Endothelial cell of umbilical vein (primary cell): ENCODE results near the gene STYXL1. TPM values are rescaled to one million over a fixed set of nuclear protein-coding genes. Genes with fewer than 3 reads are reported as not detected.

Source experiments
- BruUV-seq: library from RNA; stranded (reverse); fragments of 400-500 nt; replicated peaks from 2 replicates; lab custom pipeline; 2021; lab: Mats Ljungman, UMichigan
- CTCF ChIA-PET: fragments of 300-600, 350-600 bp; sonication (Branson Sonifier 250); formaldehyde crosslinking; loops from one replicate; lab custom pipeline; 2021; ENCODE audit warnings: antibody characterized with exemption, inconsistent platforms; lab: Charles Lee
- POLR2A ChIA-PET: fragments of 300-600, 350-600 bp; sonication (Branson Sonifier 250); formaldehyde crosslinking; loops from one replicate; lab custom pipeline; 2021; ENCODE audit warnings: antibody characterized with exemption, inconsistent platforms; lab: Charles Lee
- DNase-seq: peaks from one replicate; pipeline ENCODE4 v3.0.0-alpha.2; 2011; ENCODE audit warnings: low read depth, low spot score
- FAIRE-seq: peaks from 2 replicates; lab custom pipeline; 2011; peaks lifted over from hg19 to GRCh38; lab: Jason Lieb, UNC
- H2AFZ ChIP-seq: 2 replicates; pipeline ENCODE4 v1.6.0; 2012; ENCODE audit warnings: low read depth, low read length, control low read depth, inconsistent platforms
- H3K27ac ChIP-seq: 2 replicates; pipeline ENCODE4 v1.5.1; 2011; ENCODE audit warnings: low read depth, mild to moderate bottlenecking, control low read depth, low read length, moderate library complexity; ENCODE audit not compliant: insufficient read depth
- H3K27me3 ChIP-seq, 2 experiments: 2 replicates each; pipeline versions ENCODE4 v1.6.0 to v1.6.1; 2011; ENCODE audit warnings: low read length in 2 of 2, mixed read lengths in 1 of 2; ENCODE audit not compliant: control insufficient read depth in 2 of 2, insufficient read depth in 2 of 2
- H3K36me3 ChIP-seq, 2 experiments: 2 replicates in 1 of 2; 3 replicates in 1 of 2; pipeline ENCODE4 v1.5.1; 2011; ENCODE audit warnings: low read length in 2 of 2, mild to moderate bottlenecking in 1 of 2, moderate library complexity in 1 of 2; ENCODE audit not compliant: control insufficient read depth in 2 of 2, insufficient read depth in 2 of 2; ENCODE audit errors: extremely low read depth in 1 of 2
- H3K4me1 ChIP-seq: 3 replicates; pipeline ENCODE4 v1.5.1; 2011; ENCODE audit warnings: mild to moderate bottlenecking, low read length; ENCODE audit not compliant: control insufficient read depth, insufficient read depth; ENCODE audit errors: extremely low read depth
- H3K4me2 ChIP-seq: 2 replicates; pipeline ENCODE4 v1.6.1; 2011; ENCODE audit warnings: low read length, control low read depth, mixed read lengths; ENCODE audit not compliant: insufficient read depth
- H3K4me3 ChIP-seq, 3 experiments: fragments of 200-600 bp in 1 of 3; sonication (generic), shearing (Covaris generic) in 1 of 3; replicated peaks in 1 of 3; 2 replicates each; pipeline ENCODE4 v1.5.1; 2011 to 2016; ENCODE audit warnings: control low read depth in 3 of 3, low read length in 3 of 3, mild to moderate bottlenecking in 2 of 3, inconsistent platforms in 1 of 3, low read depth in 1 of 3, moderate library complexity in 1 of 3; ENCODE audit not compliant: insufficient read depth in 1 of 3
- H3K79me2 ChIP-seq: 2 replicates; pipeline ENCODE4 v1.6.0; 2012; ENCODE audit warnings: low read length, inconsistent platforms; ENCODE audit not compliant: control insufficient read depth, insufficient read depth
- H3K9ac ChIP-seq: replicated peaks from 2 replicates; pipeline ENCODE3; 2011; ENCODE audit warnings: low read length, control low read depth; ENCODE audit not compliant: insufficient read depth; ENCODE audit errors: extremely low read depth
- H3K9me1 ChIP-seq: replicated peaks from 3 replicates; pipeline ENCODE4 v1.6.0; 2011; ENCODE audit warnings: mild to moderate bottlenecking, low read length; ENCODE audit not compliant: control insufficient read depth, insufficient read depth; ENCODE audit errors: extremely low read depth
- H3K9me3 ChIP-seq: replicated peaks from 2 replicates; pipeline ENCODE4 v1.5.1; 2012; ENCODE audit warnings: low read length, inconsistent platforms; ENCODE audit not compliant: control insufficient read depth, insufficient read depth
- H4K20me1 ChIP-seq: replicated peaks from 2 replicates; pipeline ENCODE3; 2011; ENCODE audit warnings: mild to moderate bottlenecking, low read length; ENCODE audit not compliant: control insufficient read depth, insufficient read depth; ENCODE audit errors: extremely low read depth
- CTCF ChIP-seq, 2 donors: IDR thresholded peaks; 1 replicate in 1 of 2; 2 replicates in 1 of 2; pipeline ENCODE4 v1.5.1; 2011; ENCODE audit warnings: low read length in 2 of 2, mild to moderate bottlenecking in 2 of 2, moderate library complexity in 2 of 2, control low read depth in 1 of 2, inconsistent platforms in 1 of 2, low read depth in 1 of 2; ENCODE audit not compliant: insufficient read depth in 1 of 2; ENCODE audit errors: extremely low read depth in 1 of 2
- GATA2 ChIP-seq: IDR thresholded peaks from 2 replicates; pipeline ENCODE4 v1.7.0; 2011; ENCODE audit warnings: low read depth, mild to moderate bottlenecking, moderate library complexity, mixed read lengths, low read length; ENCODE audit not compliant: insufficient read length, insufficient read depth
- JUN ChIP-seq: IDR thresholded peaks from 2 replicates; pipeline ENCODE4 v1.6.1; 2011; ENCODE audit warnings: borderline replicate concordance, low read depth; ENCODE audit not compliant: insufficient read length, insufficient read depth
- POLR2A ChIP-seq: IDR thresholded peaks from 2 replicates; pipeline ENCODE4 v1.6.1; 2012; ENCODE audit warnings: low read depth, mild to moderate bottlenecking, control low read depth, low read length
- POLR2AphosphoS5 ChIP-seq: IDR thresholded peaks from 2 replicates; pipeline ENCODE4 v1.6.1; 2012; ENCODE audit warnings: low read depth, mild to moderate bottlenecking, control low read depth, low read length, moderate library complexity; ENCODE audit not compliant: insufficient read depth
- dilution Hi-C: fragments of 300-500 bp; cut with MboI; formaldehyde crosslinking; loops from one replicate; pipeline ENCODE4 v1.15.0; 2019; ENCODE audit warnings: low sequenced_read_pairs; ENCODE audit not compliant: extremely low pct_ligation_motif_present
- intact Hi-C: fragments of 100-400 bp; cut with micrococcal nuclease; formaldehyde crosslinking; loops from one replicate; pipeline ENCODE4 v1.10.0; 2022
- polyA plus RNA-seq, 4 experiments: library from polyadenylated mRNA; depleted of rRNA in 3 of 4; stranded (reverse) in 3 of 4; unstranded in 1 of 4; fragments of >200 nt; gene quantifications; 2 replicates each; pipeline versions ENCODE4 v1.2.1 to v1.2.3, GENCODE V29; 2011 to 2012; ENCODE audit warnings: missing spikeins in 1 of 4
- total RNA-seq: library from RNA; stranded (reverse); gene quantifications from 2 replicates; pipeline ENCODE4 v1.2.3, GENCODE V29; 2021

STYXL1 gene
- total and polyA plus RNA-seq, 2 donors (not counting 3 experiments of a cell fraction or from before 2014, with no cell fraction given) = 23.0 to 67.6 TPM

GRCh38 chr7:75961218-75961617 lies 86.6 kb downstream of the STYXL1 start:
- no peak overlapping the region for H2AFZ ChIP-seq
- no peaks in the 10 kb centered on the region for H3K27me3 ChIP-seq
- H3K79me2 ChIP-seq = no peaks in the 10 kb centered on the region
- ChIA-PET CTCF (interaction anchor here (0.6 to 1.2 kb wide), 3 partner anchors 11 to 321 kb away, joined by 3 to 4 read pairs (median 3); no protein-coding TSS in a partner anchor), POLR2A (no interaction called here)
- no peak overlapping the region for H3K27ac ChIP-seq
- DNase-seq = no peak
- TF ChIP-seq CTCF (IDR thresholded peaks at IDR 0.05; ENCODE audit: extremely low read depth in 1 of 2, insufficient read depth in 1 of 2, low read depth in 1 of 2, low read length in 2 of 2) (no peak), POLR2A (no peak), JUN (no peak)
- no TSS peak for BruUV-seq
- no peak overlapping the region for H3K9ac ChIP-seq
- peaks cover 14% of the 10 kb centered on the region for H3K4me1 ChIP-seq
- no peak overlapping the region for H3K4me2 ChIP-seq
- no peaks in the 10 kb centered on the region for H3K9me1 ChIP-seq
- intact Hi-C loops = no loop called here
- H3K9me3 ChIP-seq = no peaks in the 10 kb centered on the region
- H3K36me3 ChIP-seq = peaks cover 2% of the 10 kb centered on the region in 2 experiments
- no peaks in the 10 kb centered on the region for H4K20me1 ChIP-seq
- FAIRE-seq = no peak
- dilution Hi-C loops = no loop called here
- H3K4me3 ChIP-seq = no peak overlapping the region

- DNase-seq (no peak), FAIRE-seq (no peak)
- Histone ChIP-seq H3K9me3 (no peaks in the 10 kb centered on the region), H2AFZ (no peak overlapping the region), H3K36me3 (peaks cover 5 to 6% of the 10 kb centered on the region in 2 experiments), H3K79me2 (no peaks in the 10 kb centered on the region), H3K27ac (no peak overlapping the region), H4K20me1 (no peaks in the 10 kb centered on the region), H3K4me3 (no peak overlapping the region), H3K4me2 (no peak overlapping the region), H3K9ac (no peak overlapping the region), H3K9me1 (no peaks in the 10 kb centered on the region), H3K27me3 (no peaks in the 10 kb centered on the region), H3K4me1 (peaks cover 18% of the 10 kb centered on the region)
- BruUV-seq = no TSS peak
- dilution Hi-C loops = no loop called here
- intact Hi-C loops = no loop called here
- POLR2A ChIA-PET = no interaction called here
- CTCF ChIA-PET = interaction anchor here (0.6 to 0.7 kb wide), 2 partner anchors 10 to 321 kb away, joined by 3 read pairs; no protein-coding TSS in a partner anchor
- no peak for TF ChIP-seq POLR2AphosphoS5
- TF ChIP-seq GATA2 = no peak
- no peak for TF ChIP-seq JUN
These were observed 87.4 kb downstream of the STYXL1 start for GRCh38 chr7:75960372-75960771.
